ENCODE results near the gene KIF21B.

The KIF21B gene

GRCh38 chr1:201017828-201018163, 5.7 kb downstream of the KIF21B start:
- no peak for DNase-seq

DNA sequence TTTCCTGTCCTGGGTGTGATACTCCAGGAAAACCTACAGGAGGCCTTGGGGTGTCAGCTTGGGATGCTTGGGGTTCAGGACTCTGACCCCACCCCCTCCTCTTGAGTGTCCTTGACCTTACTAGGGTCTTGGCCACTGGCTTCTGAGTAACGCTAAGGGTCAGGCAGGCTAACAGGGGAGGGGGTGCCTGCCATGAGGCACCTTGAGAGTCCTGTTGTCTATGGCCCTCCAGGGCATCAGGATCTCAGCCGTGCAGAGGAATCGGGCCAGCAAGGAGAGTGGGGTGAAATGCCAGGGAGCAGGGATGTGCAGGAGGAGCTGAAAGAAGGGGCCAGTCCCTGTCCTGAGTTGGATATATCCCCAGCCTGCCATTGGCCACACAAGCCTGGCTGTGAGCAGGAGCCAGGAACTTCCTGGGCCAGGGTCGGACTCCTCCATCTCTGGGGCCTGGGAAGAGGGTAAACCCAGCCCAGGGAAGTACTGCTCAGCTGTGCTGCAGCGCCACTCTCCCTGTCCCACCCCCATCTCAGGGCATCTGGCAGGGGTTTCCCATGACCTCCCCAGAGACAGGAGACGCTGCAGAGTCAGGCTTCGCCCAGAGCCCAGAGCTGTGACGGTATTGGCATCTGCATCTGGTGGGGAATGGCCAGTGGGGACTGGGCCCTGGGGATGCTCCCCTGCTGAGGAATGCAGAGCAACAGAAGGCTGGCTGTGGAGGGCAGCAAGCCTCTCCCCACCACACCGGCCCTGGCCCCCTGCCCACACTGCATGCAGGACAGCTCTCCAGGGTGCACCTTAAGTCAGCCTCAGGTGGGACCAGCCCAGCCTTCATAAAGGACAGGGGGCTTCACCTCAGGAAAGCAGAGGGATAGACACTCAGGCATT, 6.3 kb downstream of the KIF21B start:
- DNase-seq = no peak

DNA sequence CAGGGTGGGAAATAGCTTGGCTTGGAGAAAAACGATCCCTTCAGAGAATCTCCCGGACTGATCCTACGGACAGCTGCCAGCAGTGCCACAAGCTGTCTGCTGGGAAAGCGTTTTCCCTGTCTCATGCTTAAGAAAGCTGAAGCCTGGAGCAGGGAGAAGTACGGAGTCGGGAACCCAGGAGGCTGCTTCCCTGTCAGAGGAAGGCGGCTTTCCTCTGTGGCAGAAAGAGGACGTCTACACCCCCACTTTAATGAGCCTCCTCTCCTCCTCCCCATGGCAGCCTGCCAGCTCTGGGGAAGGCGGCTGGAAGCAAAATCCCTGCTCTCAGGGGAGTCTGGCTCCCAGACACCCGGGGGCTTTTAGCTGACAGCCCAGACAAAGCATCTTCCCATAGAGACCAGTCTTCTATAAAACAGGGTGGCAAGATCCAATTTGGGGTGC, 7.3 kb downstream of the KIF21B start:
- DNase-seq = no peak

DNA sequence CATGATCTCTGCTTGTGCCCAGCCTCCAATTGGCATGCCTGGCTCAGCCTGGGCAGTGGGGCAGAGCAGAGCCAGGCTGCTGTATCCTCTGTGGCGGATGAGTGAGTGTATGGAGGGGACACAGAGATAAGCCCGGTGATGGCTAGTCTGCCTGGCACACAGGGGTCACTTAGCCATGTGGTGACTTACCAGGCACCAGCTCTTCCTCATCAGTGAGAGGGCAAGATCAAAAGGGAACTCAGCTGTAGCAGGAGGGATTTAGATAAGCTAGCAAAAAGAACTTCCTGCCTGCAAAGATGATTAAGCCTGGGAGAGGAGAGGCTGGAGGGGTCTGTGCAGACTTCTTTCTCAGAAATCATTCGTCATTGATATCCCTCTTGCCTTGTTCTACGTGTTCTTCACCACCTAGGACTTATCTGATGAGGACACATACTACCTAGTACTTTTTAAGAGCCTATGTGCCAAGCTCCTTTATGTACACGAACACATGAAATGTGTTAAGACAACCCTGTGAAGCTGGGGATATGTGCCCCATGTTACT, 7.9 kb downstream of the KIF21B start:
- peak; percentile 51 for DNase-seq

- DNase-seq = no peak
Observed at GRCh38 chr1:201014816-201015200, 8.7 kb downstream of the KIF21B start.

DNA sequence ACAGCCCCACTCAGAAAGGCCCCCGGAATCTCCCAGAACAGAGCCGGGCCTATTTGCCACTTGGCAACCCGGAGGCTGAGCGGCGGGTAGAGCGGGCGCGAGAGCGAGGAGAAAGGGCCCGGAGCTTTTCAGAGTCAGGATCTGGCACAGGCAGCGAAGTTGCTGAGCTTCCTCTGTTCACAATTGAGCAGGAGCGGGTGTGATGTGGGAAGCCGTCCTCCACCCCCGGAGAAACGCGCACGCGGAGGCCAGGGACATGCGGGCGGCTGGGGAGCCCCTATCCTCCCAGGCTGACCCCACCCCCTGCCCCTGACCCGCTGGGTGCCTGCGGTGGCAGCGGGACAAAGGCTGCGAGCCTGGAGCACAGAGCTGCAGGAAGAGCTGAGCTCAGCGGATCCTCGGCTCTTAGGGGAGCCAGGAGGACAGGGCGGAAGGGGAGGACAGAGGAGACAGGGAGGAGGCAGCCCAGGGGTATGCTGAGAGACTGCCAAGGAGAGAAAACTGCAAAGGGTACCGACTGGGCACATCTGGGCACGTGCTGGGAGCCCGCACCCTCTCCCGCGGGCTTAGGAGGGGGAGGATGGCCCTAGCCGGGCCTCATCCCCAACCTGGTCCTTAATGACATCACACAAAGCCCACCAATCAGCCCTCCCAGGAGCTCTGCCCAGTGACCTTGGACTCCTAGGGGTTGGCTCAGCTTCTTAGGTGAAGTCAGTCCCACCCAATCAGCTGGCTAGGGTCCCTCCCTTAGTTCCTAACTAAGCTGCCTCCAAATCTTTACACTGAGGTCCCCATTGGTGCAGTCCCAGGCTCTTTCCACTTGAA, 9.3 kb downstream of the KIF21B start:
- no peak for DNase-seq

GRCh38 chr1:201013031-201013485, 10.5 kb downstream of the KIF21B start:
- DNase-seq = peak; percentile 13

- DNase-seq = no peak
Observed at GRCh38 chr1:201011616-201012015, 11.9 kb downstream of the KIF21B start.

- DNase-seq = no peak
Observed at GRCh38 chr1:201009962-201010645, 13.4 kb downstream of the KIF21B start.

- DNase-seq = no peak
Observed at GRCh38 chr1:201008666-201009360, 14.7 kb downstream of the KIF21B start.

- DNase-seq = no peak
Observed at GRCh38 chr1:201007481-201007880, 16.0 kb downstream of the KIF21B start.

GRCh38 chr1:201006450-201006849, 17.1 kb downstream of the KIF21B start:
- no peak for DNase-seq

DNA sequence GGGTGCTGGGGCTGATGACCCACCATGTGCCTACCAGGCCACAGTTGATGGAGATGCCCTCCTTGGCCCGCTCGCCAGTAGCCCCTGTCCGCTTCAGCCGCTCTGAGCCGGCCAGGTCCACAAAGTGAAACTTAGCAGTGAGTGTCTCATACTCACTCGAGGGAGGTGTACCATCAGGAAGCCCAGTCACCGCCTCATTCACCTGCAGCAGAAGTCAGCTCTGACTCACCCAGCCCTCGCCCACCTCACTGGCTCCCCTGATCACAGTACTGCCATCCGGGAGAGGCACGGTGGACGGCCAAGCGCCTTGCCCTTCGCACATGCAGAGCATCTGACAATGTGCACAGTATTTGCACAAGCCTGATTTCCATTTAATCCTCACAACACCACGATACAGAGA, 18.8 kb downstream of the KIF21B start:
- no peak for DNase-seq

GRCh38 chr1:201004154-201004553, 19.4 kb downstream of the KIF21B start:
- no peak for DNase-seq

- no peak for DNase-seq
Observed at GRCh38 chr1:201002510-201002909, 21.0 kb downstream of the KIF21B start.

DNA sequence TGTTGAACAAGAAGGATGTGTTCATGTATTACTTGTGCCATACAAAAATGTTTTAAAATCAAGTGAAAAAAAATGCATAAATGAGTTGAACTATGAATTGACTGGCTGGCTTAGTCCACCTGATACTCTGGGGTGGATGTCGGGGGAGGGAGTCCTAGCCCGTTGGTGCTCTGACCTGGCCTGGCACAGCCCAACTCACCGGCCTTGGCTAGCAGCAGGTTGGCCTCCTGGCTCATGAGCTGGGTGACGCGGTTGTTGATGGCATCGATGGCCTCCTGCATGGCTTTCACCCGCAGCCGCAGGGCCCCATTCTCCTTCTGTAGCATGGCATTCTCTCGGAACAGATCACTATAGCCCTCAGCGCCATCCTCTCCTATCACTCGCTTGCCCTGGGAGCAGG, 21.6 kb downstream of the KIF21B start:
- DNase-seq = no peak

DNA sequence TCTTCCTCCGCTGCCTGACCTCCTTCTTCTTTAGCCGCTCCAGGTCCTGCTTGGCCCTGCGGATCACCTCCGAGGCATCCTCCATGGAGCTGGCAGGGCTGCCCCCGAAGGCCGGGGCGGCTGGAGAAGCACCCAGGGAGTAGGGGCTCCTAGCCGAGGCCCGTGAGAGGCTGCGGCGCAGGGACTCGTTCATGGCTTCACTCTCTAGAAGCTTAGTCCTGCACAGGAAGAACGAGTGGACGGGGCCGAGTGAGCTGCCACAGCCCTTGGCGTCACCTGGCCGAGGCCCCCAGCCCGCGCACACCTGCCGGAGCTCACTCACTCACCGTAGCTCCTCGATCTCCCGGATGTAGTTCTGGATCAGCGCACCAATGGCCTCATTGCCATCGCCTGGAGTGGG, 23.1 kb downstream of the KIF21B start:
- DNase-seq = no peak

DNA sequence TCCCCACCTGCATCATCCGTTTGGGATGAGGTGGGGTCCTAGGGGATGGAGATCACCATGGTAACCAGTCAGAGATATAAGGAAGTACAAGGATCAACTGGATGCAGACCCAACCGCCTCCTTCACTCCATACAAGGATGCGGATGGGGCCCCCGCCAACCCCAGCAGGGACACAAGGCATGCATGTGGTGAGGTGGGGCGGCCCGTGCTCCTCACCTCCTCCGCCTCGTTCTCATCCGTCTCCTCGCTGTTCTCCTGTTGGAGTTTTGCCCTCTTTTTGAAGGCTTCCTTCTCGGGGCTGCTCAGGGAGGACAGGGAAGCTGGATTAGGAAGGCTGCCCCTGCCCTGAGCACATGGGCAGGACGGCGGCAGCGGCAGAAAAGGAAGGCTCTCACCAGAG, 23.8 kb downstream of the KIF21B start:
- DNase-seq = no peak

- DNase-seq = no peak
Observed at GRCh38 chr1:200998323-200998722, 25.2 kb downstream of the KIF21B start.

- DNase-seq = no peak
Observed at GRCh38 chr1:200992382-200993048, 31.0 kb downstream of the KIF21B start.

GRCh38 chr1:200991097-200991614, 32.4 kb downstream of the KIF21B start:
- no peak for DNase-seq

GRCh38 chr1:200990114-200990513, 33.4 kb downstream of the KIF21B start:
- DNase-seq = no peak

All from CD4-positive, alpha-beta T cell treated with Interleukin-4 for 4 hours (primary cell).